ENCODE data around the gene SKA2. TPM values are rescaled to one million over a fixed set of nuclear protein-coding genes. Genes with fewer than 3 reads are reported as not detected.

SKA2 gene
- total and polyA plus RNA-seq, 9 of the 15 experiments (the other 6 are each of a cell fraction or from before 2014, with no cell fraction given), result 58.1 to 183 (median 133) TPM

DNA sequence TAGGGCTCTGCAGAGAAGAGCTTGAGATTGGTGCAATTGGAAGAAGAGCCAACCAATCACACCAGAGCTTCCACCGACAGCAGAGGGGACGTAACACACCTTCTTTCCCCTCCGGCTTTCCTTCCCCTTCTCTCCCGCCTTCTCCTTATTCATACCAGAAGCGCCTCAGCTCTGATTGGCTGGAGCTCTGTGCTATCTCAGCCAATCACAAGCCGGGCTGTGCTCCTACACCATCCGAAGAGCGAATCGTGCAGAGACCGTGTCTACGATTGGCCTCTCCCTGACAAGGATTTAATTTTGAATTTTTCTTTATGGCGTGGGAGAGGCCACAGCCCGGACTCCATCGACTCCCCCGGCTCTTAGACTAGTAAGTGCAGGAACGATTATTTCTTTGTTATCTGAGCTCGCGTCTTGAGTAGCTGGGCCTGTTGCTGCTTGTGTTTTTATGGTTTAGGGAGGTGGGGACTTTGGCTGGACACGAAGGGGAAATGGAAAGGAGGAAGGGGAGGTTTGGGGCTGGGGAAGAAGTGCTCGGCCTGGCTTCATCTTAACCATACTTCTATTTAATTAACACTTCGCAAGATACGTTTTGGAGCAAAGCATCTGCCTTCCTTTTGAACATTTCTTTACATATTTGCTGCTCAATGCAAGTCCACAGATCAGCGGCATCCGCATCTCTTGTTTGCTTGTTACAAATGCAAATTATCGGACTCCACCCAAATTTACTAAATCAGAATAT is 622 bp upstream of the SKA2 start, which contains the start of gene PRR11 (continued):
- no peak for TF ChIP-seq GABPA (tag; conservative IDR thresholded peaks at IDR 0.05; ENCODE audit: low read depth)
- no peak for TF ChIP-seq ILF3 (IDR thresholded peaks at IDR 0.05; ENCODE audit: borderline replicate concordance)
- TF ChIP-seq SIN3B (IDR thresholded peaks at IDR 0.05; ENCODE audit: low read depth), result no peak
- TF ChIP-seq, protein P1, sequence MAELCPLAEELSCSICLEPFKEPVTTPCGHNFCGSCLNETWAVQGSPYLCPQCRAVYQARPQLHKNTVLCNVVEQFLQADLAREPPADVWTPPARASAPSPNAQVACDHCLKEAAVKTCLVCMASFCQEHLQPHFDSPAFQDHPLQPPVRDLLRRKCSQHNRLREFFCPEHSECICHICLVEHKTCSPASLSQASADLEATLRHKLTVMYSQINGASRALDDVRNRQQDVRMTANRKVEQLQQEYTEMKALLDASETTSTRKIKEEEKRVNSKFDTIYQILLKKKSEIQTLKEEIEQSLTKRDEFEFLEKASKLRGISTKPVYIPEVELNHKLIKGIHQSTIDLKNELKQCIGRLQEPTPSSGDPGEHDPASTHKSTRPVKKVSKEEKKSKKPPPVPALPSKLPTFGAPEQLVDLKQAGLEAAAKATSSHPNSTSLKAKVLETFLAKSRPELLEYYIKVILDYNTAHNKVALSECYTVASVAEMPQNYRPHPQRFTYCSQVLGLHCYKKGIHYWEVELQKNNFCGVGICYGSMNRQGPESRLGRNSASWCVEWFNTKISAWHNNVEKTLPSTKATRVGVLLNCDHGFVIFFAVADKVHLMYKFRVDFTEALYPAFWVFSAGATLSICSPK (IDR thresholded peaks at IDR 0.05; ENCODE audit: borderline replicate concordance), result no peak
- no peak for TF ChIP-seq NFATC3 (IDR thresholded peaks at IDR 0.05)
- no peak for TF ChIP-seq ZBTB26 (CRISPR knock-in tag; IDR thresholded peaks at IDR 0.05)
- 0 out of 2 replicates have a peak, but pooled peaks have one; percentile 18 for TF ChIP-seq TAF7 (tag; IDR thresholded peaks at IDR 0.05)
- no peak for TF ChIP-seq ZNF3 (CRISPR knock-in tag; IDR thresholded peaks at IDR 0.05)
- peak; percentile 60 for TF ChIP-seq ZNF395 (CRISPR knock-in tag; IDR thresholded peaks at IDR 0.05)
- TF ChIP-seq ZNF717 (CRISPR knock-in tag; IDR thresholded peaks at IDR 0.05), result no peak
- TF ChIP-seq, protein P2, sequence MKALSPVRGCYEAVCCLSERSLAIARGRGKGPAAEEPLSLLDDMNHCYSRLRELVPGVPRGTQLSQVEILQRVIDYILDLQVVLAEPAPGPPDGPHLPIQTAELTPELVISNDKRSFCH (CRISPR knock-in tag; IDR thresholded peaks at IDR 0.05), result no peak
- TF ChIP-seq, protein P2 (tag; IDR thresholded peaks at IDR 0.05), result no peak
- TF ChIP-seq KDM4B (IDR thresholded peaks at IDR 0.05; ENCODE audit: borderline replicate concordance in 2 of 2, low read depth in 1 of 2), result no peak
- TF ChIP-seq ZFP36 (IDR thresholded peaks at IDR 0.05; ENCODE audit: low read depth, low read length, partially characterized antibody), result no peak
- TF ChIP-seq ZNF232 (CRISPR knock-in tag; IDR thresholded peaks at IDR 0.05), result no peak
- TF ChIP-seq ZBTB7A (IDR thresholded peaks at IDR 0.05; ENCODE audit: borderline replicate concordance, control insufficient read depth, low read depth, low read length), result no peak
- no peak for TF ChIP-seq SETDB1 (IDR thresholded peaks at IDR 0.05; ENCODE audit: low read length)
- no peak for TF ChIP-seq ZC3H11A (IDR thresholded peaks at IDR 0.05; ENCODE audit: low read depth, low read length)
- TF ChIP-seq ZNF696 (CRISPR knock-in tag; conservative IDR thresholded peaks at IDR 0.05), result no peak
- no peak for TF ChIP-seq LEF1 (IDR thresholded peaks at IDR 0.05)
- TF ChIP-seq ARHGAP35 (IDR thresholded peaks at IDR 0.05; ENCODE audit: partially characterized antibody), result no peak
- no peak for TF ChIP-seq ZNF644 (tag; IDR thresholded peaks at IDR 0.05; ENCODE audit: low read depth)

Data from K562 (cell line).